GM21723 (cell line): ENCODE data around the gene MUC5B.
"Not testable (repeated sequence)": the region's sequence is repeated elsewhere in the genome, so short reads cannot be mapped to it uniquely, and the experiment has no call there.

ENCODE experiments used
- ATAC-seq: cut with Tn5 transposase; IDR thresholded peaks from one replicate; pipeline ENCODE4 v1.9.1; 2021; ENCODE audit warnings: mild to moderate bottlenecking, moderate library complexity; ENCODE audit not compliant: unreplicated experiment

MUC5B gene

DNA sequence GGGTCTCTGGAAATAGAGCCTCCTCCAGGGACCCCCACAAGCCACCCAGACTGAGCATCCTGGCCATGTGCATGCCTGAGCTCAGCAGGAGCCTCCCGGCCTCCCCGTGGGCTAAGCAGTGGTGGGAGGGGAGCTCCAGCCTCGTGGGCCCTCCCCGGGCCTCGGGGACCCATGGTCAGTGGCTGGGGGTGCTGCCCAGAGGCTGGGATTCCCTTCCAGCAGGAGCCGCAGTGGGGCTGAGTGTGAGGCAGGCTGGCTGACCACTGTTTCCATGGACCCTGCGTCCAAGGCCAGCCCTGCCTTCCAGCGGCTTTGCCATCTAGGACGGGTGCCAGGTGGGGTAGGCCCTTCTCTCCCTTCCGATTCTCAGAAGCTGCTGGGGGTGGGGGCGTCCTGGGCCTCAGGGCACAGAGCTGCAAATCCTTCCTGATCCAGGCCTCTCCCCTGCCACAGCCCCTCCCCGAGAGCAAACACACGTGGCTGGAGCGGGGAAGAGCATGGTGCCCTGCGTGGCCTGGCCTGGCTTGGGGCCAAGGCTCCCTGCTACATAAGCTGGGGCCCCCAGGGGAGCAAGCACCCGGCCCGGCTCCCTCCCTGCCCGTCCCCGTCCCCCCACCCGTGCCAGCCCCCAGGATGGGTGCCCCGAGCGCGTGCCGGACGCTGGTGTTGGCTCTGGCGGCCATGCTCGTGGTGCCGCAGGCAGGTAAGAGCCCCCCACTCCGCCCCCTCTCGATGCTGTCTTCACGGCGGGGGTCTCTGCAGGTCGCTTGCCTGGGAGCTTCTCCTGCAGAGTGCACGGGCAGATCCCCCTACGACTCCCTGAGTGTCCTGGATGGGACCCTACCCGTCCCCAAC, at the start of gene MUC5B:
TSS of gene MUC5B (plus strand) at position 576 of the 855 bp plus-strand sequence. CDS start at position 634, 58 bp downstream.
- ATAC-seq, result no peak

DNA sequence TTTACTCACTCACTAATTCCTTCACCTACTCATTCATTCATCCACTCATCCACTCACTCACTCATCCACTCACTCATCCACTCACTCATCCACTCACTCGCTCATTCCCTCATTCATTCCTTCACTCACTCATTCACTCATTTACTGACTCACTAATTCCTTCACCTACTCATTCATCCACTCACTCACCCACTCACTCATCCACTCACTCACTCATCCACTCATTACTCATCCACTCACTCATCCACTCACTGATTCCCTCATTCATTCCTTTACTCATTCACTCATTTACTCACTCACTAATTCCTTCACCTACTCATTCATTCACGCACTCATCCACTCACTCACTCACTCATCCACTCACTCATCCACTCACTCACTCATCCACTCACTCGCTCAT, 49.5 kb upstream of the MUC5B start:
- ATAC-seq, result not testable (repeated sequence)

- no peak for ATAC-seq
Observed at GRCh38 chr11:1174441-1175370, 48.2 kb upstream of the MUC5B start.

GRCh38 chr11:1175461-1176223, 47.2 kb upstream of the MUC5B start:
- no peak for ATAC-seq

- ATAC-seq, result no peak
Observed at GRCh38 chr11:1176224-1177019, 46.4 kb upstream of the MUC5B start.

- ATAC-seq, result no peak
Observed at GRCh38 chr11:1177020-1177770, 45.7 kb upstream of the MUC5B start.

GRCh38 chr11:1177771-1178090, 45.1 kb upstream of the MUC5B start:
- ATAC-seq, result no peak

DNA sequence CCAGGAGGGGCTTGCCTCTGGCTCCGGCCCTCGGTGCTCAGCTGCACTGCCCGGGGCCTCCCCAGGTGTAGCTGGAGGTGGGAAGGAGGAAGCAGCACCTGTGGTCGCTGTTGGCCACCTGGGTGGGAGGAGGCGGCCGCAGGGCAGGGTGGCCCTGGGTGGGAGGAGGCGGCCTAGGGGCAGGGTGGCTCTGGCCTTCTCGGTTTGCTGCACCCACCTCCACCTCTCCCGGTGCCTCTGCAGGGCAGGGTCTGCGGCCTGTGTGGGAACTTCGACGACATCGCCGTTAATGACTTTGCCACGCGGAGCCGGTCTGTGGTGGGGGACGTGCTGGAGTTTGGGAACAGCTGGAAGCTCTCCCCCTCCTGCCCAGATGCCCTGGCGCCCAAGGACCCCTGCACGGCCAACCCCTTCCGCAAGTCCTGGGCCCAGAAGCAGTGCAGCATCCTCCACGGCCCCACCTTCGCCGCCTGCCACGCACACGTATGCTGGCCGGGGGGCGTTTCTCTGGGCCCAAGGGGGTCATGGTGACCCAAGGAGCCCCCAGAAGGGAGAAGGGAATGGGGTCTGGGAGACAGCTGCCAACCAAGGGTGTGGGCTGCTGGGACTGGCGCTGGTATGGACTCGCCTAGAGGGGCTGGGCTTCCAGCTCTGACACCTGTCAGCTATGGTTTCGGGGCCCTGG, 44.5 kb upstream of the MUC5B start:
- no peak for ATAC-seq

DNA sequence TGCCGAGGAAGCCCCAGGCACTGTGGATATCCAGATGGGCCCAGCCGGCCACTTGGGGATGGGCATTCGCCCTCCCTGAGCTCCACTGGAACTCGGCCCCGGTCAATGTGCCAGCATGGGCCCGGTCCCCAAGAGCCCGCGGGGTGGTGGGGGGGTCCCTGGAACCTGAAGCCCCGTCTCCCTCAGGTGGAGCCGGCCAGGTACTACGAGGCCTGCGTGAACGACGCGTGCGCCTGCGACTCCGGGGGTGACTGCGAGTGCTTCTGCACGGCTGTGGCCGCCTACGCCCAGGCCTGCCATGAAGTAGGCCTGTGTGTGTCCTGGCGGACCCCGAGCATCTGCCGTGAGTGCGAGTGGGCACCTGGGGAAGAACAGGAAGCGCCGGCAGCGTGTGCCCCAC, 44.0 kb upstream of the MUC5B start:
- ATAC-seq, result no peak

DNA sequence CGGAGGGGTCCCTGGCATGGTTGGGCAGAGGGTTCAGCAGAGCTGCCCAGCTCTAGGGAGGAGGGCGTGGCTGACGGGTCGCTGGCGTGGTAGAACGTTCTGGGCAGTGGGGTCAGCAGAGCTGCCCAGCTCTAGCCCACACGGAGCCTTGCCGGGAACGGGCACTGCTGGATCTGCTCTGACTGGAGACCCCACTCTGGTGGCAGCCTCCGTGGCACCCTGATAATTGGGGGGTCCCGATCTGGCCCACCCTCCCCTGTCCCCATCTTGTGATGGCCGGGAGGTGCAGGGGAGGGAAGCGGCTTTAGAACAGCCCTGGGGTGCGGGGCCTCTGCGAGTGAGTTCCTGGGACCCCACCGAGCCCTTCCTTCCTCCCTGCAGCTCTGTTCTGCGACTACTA, 43.2 kb upstream of the MUC5B start:
- no peak for ATAC-seq

GRCh38 chr11:1180171-1180570, 42.7 kb upstream of the MUC5B start:
- no peak for ATAC-seq

DNA sequence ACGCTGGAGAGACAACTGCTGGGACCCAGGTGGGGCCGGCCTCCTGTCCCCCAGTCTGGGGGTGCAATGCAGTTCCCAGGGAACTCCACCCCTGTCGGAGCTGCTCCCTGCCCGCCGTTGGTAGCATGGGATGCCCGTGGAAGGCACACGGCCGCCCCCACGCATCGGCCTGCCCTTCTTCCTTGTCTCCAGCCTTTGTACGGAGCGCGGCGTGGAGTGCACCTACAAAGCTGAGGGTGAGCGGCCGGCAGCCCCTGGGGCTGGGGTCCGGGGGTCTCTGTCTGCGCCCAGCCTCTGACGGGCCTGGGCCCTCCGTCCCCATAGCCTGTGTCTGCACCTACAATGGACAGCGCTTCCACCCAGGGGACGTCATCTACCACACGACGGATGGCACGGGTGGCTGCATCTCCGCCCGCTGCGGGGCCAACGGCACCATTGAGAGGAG, 41.9 kb upstream of the MUC5B start:
- no peak for ATAC-seq

GRCh38 chr11:1181420-1181819, 41.4 kb upstream of the MUC5B start:
- no peak for ATAC-seq

- ATAC-seq, result no peak
Observed at GRCh38 chr11:1181853-1182535, 40.9 kb upstream of the MUC5B start.

GRCh38 chr11:1184139-1184538, 38.7 kb upstream of the MUC5B start:
- not testable (repeated sequence) for ATAC-seq

GRCh38 chr11:1188451-1189130, 34.3 kb upstream of the MUC5B start:
- not testable (repeated sequence) for ATAC-seq

DNA sequence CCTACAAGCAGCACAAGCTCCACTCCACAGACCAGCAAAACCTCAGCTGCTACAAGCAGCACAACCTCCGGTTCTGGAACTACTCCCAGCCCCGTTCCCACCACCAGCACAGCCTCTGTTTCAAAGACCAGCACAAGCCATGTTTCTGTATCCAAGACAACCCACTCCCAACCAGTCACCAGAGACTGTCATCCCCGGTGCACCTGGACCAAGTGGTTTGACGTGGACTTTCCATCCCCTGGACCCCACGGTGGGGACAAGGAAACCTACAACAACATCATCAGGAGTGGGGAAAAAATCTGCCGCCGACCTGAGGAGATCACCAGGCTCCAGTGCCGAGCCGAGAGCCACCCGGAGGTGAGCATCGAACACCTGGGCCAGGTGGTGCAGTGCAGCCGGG, 33.0 kb upstream of the MUC5B start:
- ATAC-seq, result not testable (repeated sequence)
